ENCODE data around the gene NMT1. TPM values are rescaled to one million over a fixed set of nuclear protein-coding genes. Genes with fewer than 3 reads are reported as not detected.

The NMT1 gene
- total and polyA plus RNA-seq, 5 donors from 2014 or later = 34.6 to 87.2 (median 59.2) TPM

DNA sequence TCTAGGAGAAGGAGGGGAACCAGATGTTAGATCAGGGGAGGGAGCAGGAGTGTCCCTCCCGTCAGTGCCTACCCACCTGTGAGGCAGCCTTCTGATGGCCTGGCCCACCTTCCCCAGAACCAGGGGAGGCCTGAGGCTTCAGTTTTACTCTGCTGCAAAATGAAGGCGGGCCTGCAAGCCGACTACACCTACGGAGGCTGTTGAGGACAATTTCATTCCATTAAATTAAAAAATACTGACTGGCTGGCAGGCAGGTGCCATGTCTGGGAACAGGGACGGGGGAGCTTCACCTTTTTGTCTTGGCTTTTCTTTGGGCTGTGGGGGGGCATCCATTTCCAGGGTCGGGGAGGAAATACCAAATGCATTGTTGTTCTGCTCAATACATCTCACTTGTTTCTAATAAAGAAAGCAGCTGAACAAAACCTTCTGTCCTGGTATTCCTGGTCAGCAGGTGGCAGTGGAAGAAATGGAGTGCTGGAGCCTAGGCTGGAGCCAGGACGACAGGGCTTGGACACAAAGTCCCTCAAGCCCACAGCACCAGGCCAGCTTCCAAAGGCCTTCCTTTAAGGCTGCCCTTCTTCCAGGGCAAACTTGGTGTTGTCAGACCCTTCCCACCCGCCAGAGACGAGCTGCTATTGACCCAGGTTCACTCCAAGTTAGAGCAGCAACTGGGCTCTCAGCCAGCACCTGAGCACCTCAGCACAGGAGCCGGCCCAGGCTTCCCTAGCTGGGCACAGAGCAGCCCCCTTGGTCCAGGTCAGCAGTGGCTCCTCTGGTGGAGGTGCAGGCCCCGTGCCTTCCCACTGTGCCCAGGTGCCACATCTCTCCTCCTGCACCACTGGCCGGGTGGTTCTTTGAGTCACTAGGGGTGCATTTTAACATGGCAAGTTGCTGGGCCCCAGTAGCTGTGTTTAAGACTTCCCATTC is 47.7 kb downstream of the NMT1 start:
- H3K36me3 Mint-ChIP-seq = peaks cover 10% of the 10 kb centered on the region

DNA sequence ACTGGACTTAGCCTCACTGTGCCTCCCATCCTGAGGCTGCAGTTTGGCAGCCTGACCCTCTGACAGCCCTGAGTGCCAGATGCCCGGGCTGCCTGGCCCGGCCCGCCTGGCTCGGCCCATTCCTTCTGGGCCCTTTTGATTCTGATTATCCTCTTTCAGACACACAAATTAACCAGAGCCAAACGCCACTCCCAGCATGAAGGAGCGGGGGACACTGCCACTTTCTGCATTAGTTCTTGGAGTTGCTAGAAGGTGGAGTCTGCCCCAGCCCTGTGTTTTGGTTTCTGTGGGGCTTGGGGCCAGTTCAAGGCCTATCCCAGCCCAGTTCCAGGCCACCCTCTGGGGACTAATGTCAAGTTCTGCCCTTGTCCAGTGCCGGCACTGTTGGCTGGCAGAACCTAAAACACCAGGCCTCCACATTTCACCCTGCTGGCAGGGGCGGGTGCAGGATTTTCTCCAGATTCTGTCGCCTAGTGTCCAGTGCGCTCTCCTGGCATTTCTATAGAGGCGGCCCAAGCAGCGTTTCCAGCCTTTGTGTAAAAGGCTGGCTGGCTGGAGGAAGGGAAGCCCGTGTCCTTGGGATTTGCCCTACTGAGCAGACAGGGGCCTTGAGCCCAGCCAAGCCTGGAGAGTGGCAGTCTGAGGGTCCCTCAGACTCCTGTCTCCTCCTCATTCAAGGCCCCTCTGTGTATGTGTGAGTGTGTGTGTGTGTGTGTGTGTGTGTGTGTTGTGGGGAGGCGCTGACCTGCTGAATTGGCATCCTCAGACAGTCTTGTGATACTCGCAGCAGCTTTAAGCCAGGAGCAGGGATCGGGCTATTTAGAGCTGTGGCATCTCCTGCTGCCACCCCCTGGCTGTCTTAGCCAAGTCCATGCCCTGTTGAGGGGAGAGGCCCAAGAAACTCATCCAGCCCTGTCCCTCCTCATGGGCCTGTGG is 49.8 kb downstream of the NMT1 start:
- H3K27ac Mint-ChIP-seq = no peak overlapping the region
- no peak overlapping the region for H3K4me3 Mint-ChIP-seq
- H3K9me3 Mint-ChIP-seq = no peaks in the 10 kb centered on the region
- H3K36me3 Mint-ChIP-seq = peaks cover 7% of the 10 kb centered on the region
- Histone ChIP-seq H3K36me3 (ENCODE audit: control insufficient read depth, insufficient read depth, low read length) (peaks cover 29% of the 10 kb centered on the region), H3K4me3 (ENCODE audit: low read depth, low read length) (no peak overlapping the region), H3K9me3 (ENCODE audit: control insufficient read depth in 2 of 2, low read length in 2 of 2) (no peaks in the 10 kb centered on the region), H3K4me1 (ENCODE audit: control insufficient read depth, insufficient read depth, low read length, poor library complexity, severe bottlenecking) (no peaks in the 10 kb centered on the region), H3K27ac (ENCODE audit: insufficient read depth, low read length, poor library complexity, severe bottlenecking) (no peak overlapping the region), H3K27me3 (ENCODE audit: control insufficient read depth, insufficient read depth, low read length) (no peaks in the 10 kb centered on the region)
- no peaks in the 10 kb centered on the region for H3K4me1 Mint-ChIP-seq
- DNase-seq (no peak), ATAC-seq (ENCODE audit: low read depth in 2 of 2) (no peak)
- no peaks in the 10 kb centered on the region for H3K27me3 Mint-ChIP-seq

More for the DNA sequence above, 47.7 kb downstream of the NMT1 start:
- no peak for ATAC-seq (ENCODE audit: low read depth in 2 of 2)
- H3K27ac ChIP-seq (ENCODE audit: insufficient read depth, low read length, poor library complexity, severe bottlenecking) = no peak overlapping the region
- peaks cover 50% of the 10 kb centered on the region for H3K36me3 ChIP-seq (ENCODE audit: control insufficient read depth, insufficient read depth, low read length)
- Mint-ChIP-seq H3K27me3 (no peaks in the 10 kb centered on the region), H3K4me3 (no peak overlapping the region), H3K27ac (no peak overlapping the region), H3K9me3 (no peaks in the 10 kb centered on the region), H3K4me1 (no peaks in the 10 kb centered on the region)
- no peaks in the 10 kb centered on the region for H3K9me3 ChIP-seq (ENCODE audit: control insufficient read depth in 2 of 2, low read length in 2 of 2)
- no peak for DNase-seq
- H3K4me1 ChIP-seq (ENCODE audit: control insufficient read depth, insufficient read depth, low read length, poor library complexity, severe bottlenecking) = no peaks in the 10 kb centered on the region
- H3K27me3 ChIP-seq (ENCODE audit: control insufficient read depth, insufficient read depth, low read length) = no peaks in the 10 kb centered on the region
- H3K4me3 ChIP-seq (ENCODE audit: low read depth, low read length) = no peak overlapping the region

DNA sequence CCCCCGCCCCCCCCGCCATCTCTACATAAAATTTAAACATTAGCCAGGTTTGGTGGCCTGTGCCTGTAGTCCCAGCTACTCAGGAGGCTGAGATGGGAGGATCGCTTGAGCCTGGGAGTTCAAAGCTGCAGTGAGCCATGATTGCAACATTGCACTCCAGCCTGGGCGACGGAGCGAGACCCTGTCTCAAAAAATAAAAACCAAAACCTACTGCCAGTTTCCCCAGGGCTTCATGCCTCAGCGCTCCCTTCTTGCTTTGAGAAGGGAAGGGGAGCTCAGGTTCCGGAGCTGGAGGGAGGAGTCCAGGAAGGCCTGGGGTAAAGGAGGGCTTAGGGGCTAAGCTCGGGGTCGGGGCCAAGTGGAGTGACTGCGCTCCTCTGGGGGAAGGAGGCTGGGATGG is 50.7 kb downstream of the NMT1 start:
- no peaks in the 10 kb centered on the region for H3K27me3 ChIP-seq (ENCODE audit: control insufficient read depth, insufficient read depth, low read length)
- no peak overlapping the region for H3K4me3 ChIP-seq (ENCODE audit: low read depth, low read length)
- no peaks in the 10 kb centered on the region for H3K9me3 Mint-ChIP-seq
- no peaks in the 10 kb centered on the region for H3K27me3 Mint-ChIP-seq
- peaks cover 5% of the 10 kb centered on the region for H3K36me3 Mint-ChIP-seq
- no peaks in the 10 kb centered on the region for H3K4me1 Mint-ChIP-seq
- no peak overlapping the region for H3K27ac Mint-ChIP-seq
- H3K9me3 ChIP-seq (ENCODE audit: control insufficient read depth in 2 of 2, low read length in 2 of 2) = no peaks in the 10 kb centered on the region
- no peak overlapping the region for H3K4me3 Mint-ChIP-seq
- peaks cover 20% of the 10 kb centered on the region for H3K36me3 ChIP-seq (ENCODE audit: control insufficient read depth, insufficient read depth, low read length)
- no peak overlapping the region for H3K27ac ChIP-seq (ENCODE audit: insufficient read depth, low read length, poor library complexity, severe bottlenecking)
- ATAC-seq (ENCODE audit: low read depth in 2 of 2) (no peak), DNase-seq (no peak)
- H3K4me1 ChIP-seq (ENCODE audit: control insufficient read depth, insufficient read depth, low read length, poor library complexity, severe bottlenecking) = no peaks in the 10 kb centered on the region

GRCh38 chr17:45112559-45113423 is 51.7 kb downstream of the NMT1 start:
- no peak for ATAC-seq (ENCODE audit: low read depth in 2 of 2)
- Histone ChIP-seq H3K36me3 (ENCODE audit: control insufficient read depth, insufficient read depth, low read length) (peaks cover 10% of the 10 kb centered on the region), H3K27ac (ENCODE audit: insufficient read depth, low read length, poor library complexity, severe bottlenecking) (no peak overlapping the region), H3K27me3 (ENCODE audit: control insufficient read depth, insufficient read depth, low read length) (no peaks in the 10 kb centered on the region), H3K4me1 (ENCODE audit: control insufficient read depth, insufficient read depth, low read length, poor library complexity, severe bottlenecking) (no peaks in the 10 kb centered on the region), H3K9me3 (ENCODE audit: control insufficient read depth in 2 of 2, low read length in 2 of 2) (no peaks in the 10 kb centered on the region), H3K4me3 (ENCODE audit: low read depth, low read length) (no peak overlapping the region)
- H3K4me3 Mint-ChIP-seq = no peak overlapping the region
- no peaks in the 10 kb centered on the region for H3K9me3 Mint-ChIP-seq
- no peak overlapping the region for H3K27ac Mint-ChIP-seq
- H3K36me3 Mint-ChIP-seq = no peaks in the 10 kb centered on the region
- DNase-seq = no peak
- H3K27me3 Mint-ChIP-seq = no peaks in the 10 kb centered on the region
- no peaks in the 10 kb centered on the region for H3K4me1 Mint-ChIP-seq

DNA sequence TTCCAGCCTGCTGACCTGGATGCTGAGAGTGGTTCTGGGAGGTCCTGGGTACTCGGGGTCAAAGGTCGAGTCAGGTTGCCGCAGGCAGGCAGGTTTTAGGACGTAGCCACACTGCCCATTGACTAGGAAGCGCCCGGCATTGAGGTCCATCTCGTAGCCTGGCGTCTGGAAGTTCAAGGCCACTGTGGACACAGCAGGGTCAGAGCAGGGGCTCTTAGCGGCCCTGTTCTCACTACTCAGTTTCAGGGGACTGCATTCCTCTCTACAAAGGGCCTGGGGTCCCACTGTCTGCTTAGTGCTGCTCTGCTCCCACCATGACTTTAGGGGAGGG is 52.3 kb downstream of the NMT1 start:
- no peaks in the 10 kb centered on the region for H3K4me1 Mint-ChIP-seq
- no peaks in the 10 kb centered on the region for H3K9me3 Mint-ChIP-seq
- no peak overlapping the region for H3K27ac Mint-ChIP-seq
- Histone ChIP-seq H3K9me3 (ENCODE audit: control insufficient read depth in 2 of 2, low read length in 2 of 2) (no peaks in the 10 kb centered on the region), H3K27me3 (ENCODE audit: control insufficient read depth, insufficient read depth, low read length) (no peaks in the 10 kb centered on the region), H3K4me1 (ENCODE audit: control insufficient read depth, insufficient read depth, low read length, poor library complexity, severe bottlenecking) (no peaks in the 10 kb centered on the region), H3K4me3 (ENCODE audit: low read depth, low read length) (no peak overlapping the region), H3K36me3 (ENCODE audit: control insufficient read depth, insufficient read depth, low read length) (peaks cover 4% of the 10 kb centered on the region), H3K27ac (ENCODE audit: insufficient read depth, low read length, poor library complexity, severe bottlenecking) (no peak overlapping the region)
- no peak for DNase-seq
- no peak for ATAC-seq (ENCODE audit: low read depth in 2 of 2)
- H3K36me3 Mint-ChIP-seq = no peaks in the 10 kb centered on the region
- no peak overlapping the region for H3K4me3 Mint-ChIP-seq
- no peaks in the 10 kb centered on the region for H3K27me3 Mint-ChIP-seq

GRCh38 chr17:45114117-45114932 is 53.2 kb downstream of the NMT1 start:
- H3K36me3 ChIP-seq (ENCODE audit: control insufficient read depth, insufficient read depth, low read length) = no peaks in the 10 kb centered on the region
- H3K27me3 ChIP-seq (ENCODE audit: control insufficient read depth, insufficient read depth, low read length) = no peaks in the 10 kb centered on the region
- no peaks in the 10 kb centered on the region for H3K9me3 Mint-ChIP-seq
- H3K9me3 ChIP-seq (ENCODE audit: control insufficient read depth in 2 of 2, low read length in 2 of 2) = no peaks in the 10 kb centered on the region
- no peak overlapping the region for H3K4me3 ChIP-seq (ENCODE audit: low read depth, low read length)
- no peak for DNase-seq
- H3K4me3 Mint-ChIP-seq = no peak overlapping the region
- H3K27ac Mint-ChIP-seq = no peak overlapping the region
- H3K27ac ChIP-seq (ENCODE audit: insufficient read depth, low read length, poor library complexity, severe bottlenecking) = no peak overlapping the region
- ATAC-seq (ENCODE audit: low read depth in 2 of 2) = no peak
- no peaks in the 10 kb centered on the region for H3K36me3 Mint-ChIP-seq
- H3K4me1 Mint-ChIP-seq = no peaks in the 10 kb centered on the region
- H3K4me1 ChIP-seq (ENCODE audit: control insufficient read depth, insufficient read depth, low read length, poor library complexity, severe bottlenecking) = no peaks in the 10 kb centered on the region
- H3K27me3 Mint-ChIP-seq = no peaks in the 10 kb centered on the region

Measured in CD4-positive, CD25-positive, alpha-beta regulatory T cell (primary cell).